ENCODE results near the gene HOXB3.
A peak's percentile ranks its signal among the peaks of the same experiment; 100 is the strongest.

The HOXB3 gene

GRCh38 chr17:48550502-48551213 is 39.4 kb downstream of the HOXB3 start (continued):
- TF ChIP-seq ZNF513 (tag by site-specific recombination; IDR thresholded peaks at IDR 0.05), result no peak
- TF ChIP-seq ZNF404 (tag by site-specific recombination; IDR thresholded peaks at IDR 0.05), result no peak
- TF ChIP-seq ZBTB10 (tag by site-specific recombination; IDR thresholded peaks at IDR 0.05), result no peak
- TF ChIP-seq CTCF (tag by site-specific recombination; IDR thresholded peaks at IDR 0.05), result 0 out of 2 replicates have a peak, but pooled peaks have one; percentile 4
- no peak for TF ChIP-seq ZBTB7A (tag by site-specific recombination; IDR thresholded peaks at IDR 0.05; ENCODE audit: low read depth)
- peak; percentile 75 for TF ChIP-seq EGR2 (tag by site-specific recombination; IDR thresholded peaks at IDR 0.05; ENCODE audit: low read depth)
- TF ChIP-seq GLIS2 (tag by site-specific recombination; IDR thresholded peaks at IDR 0.05), result 0 out of 2 replicates have a peak, but pooled peaks have one; percentile 2
- TF ChIP-seq ZBTB20 (tag by site-specific recombination; IDR thresholded peaks at IDR 0.05), result no peak

- no peaks in the 10 kb centered on the region for H3K9me3 ChIP-seq (ENCODE audit: control insufficient read depth, insufficient read depth, low read depth, low read length)
- H3K4me1 ChIP-seq (ENCODE audit: control insufficient read depth, insufficient read depth, low read length), result peaks cover 61% of the 10 kb centered on the region
- CTCF ChIA-PET, result interaction anchor here (0.6 kb wide), 2 partner anchors 41 to 1608 kb away, joined by 3 to 4 read pairs; no protein-coding TSS in a partner anchor
- peaks cover 15 to 51% of the 10 kb centered on the region in 2 experiments for H3K36me3 ChIP-seq (ENCODE audit: control insufficient read depth in 2 of 2, insufficient read depth in 1 of 2, low read length in 2 of 2)
- POLR2A ChIA-PET, result no interaction called here
- no peak overlapping the region for H3K4me3 ChIP-seq (ENCODE audit: low read depth, low read length)
- H3K27ac ChIP-seq (ENCODE audit: extremely low read depth, low read depth, low read length), result peak overlapping the region; percentile 100
- TF ChIP-seq ZNF423 (tag by site-specific recombination; IDR thresholded peaks at IDR 0.05) (no peak), ZNF37A (tag by site-specific recombination; IDR thresholded peaks at IDR 0.05) (no peak), ZNF10 (tag by site-specific recombination; IDR thresholded peaks at IDR 0.05) (no peak), ZNF362 (tag by site-specific recombination; IDR thresholded peaks at IDR 0.05) (no peak), ZBTB48 (tag by site-specific recombination; IDR thresholded peaks at IDR 0.05) (no peak), ZNF626 (tag by site-specific recombination; IDR thresholded peaks at IDR 0.05) (no peak), ZFP69B (tag by site-specific recombination; IDR thresholded peaks at IDR 0.05) (no peak), ZNF510 (tag by site-specific recombination; IDR thresholded peaks at IDR 0.05; ENCODE audit: insufficient replicate concordance) (no peak), ZNF148 (tag by site-specific recombination; IDR thresholded peaks at IDR 0.05; ENCODE audit: borderline replicate concordance) (no peak), BCL11B (tag by site-specific recombination; IDR thresholded peaks at IDR 0.05; ENCODE audit: low read depth) (no peak), SETDB1 (IDR thresholded peaks at IDR 0.05; ENCODE audit: insufficient read length, low read length) (no peak), ZNF624 (tag by site-specific recombination; IDR thresholded peaks at IDR 0.05) (no peak), ZNF529 (tag by site-specific recombination; IDR thresholded peaks at IDR 0.05; ENCODE audit: insufficient replicate concordance) (no peak), CTCF (tag by site-specific recombination; IDR thresholded peaks at IDR 0.05) (0 out of 2 replicates have a peak, but pooled peaks have one; percentile 14), ZNF488 (tag by site-specific recombination; IDR thresholded peaks at IDR 0.05) (no peak)
Measured at GRCh38 chr17:48549914-48550501, 40.0 kb downstream of the HOXB3 start.

All from HEK293 (cell line).